H9 (cell line): ENCODE results near the gene SLC37A4. TPM values are rescaled to one million over a fixed set of nuclear protein-coding genes. Genes with fewer than 3 reads are reported as not detected.

Experiments
- DNase-seq: peaks from one replicate; pipeline ENCODE4 v3.0.0-alpha.2; 2017
- H2AFZ ChIP-seq: one replicate; pipeline ENCODE4 v1.6.1; 2013; ENCODE audit warnings: mild to moderate bottlenecking, low read length, control low read depth, moderate library complexity
- H2AK5ac ChIP-seq: 2 replicates; pipeline ENCODE4 v1.6.1; 2013; ENCODE audit warnings: low read length, control low read depth, mixed read lengths; ENCODE audit not compliant: insufficient read length
- H2BK120ac ChIP-seq: one replicate; pipeline ENCODE4 v1.6.1; 2013; ENCODE audit warnings: low read depth, mild to moderate bottlenecking, low read length, control low read depth, inconsistent platforms; ENCODE audit not compliant: poor library complexity, severe bottlenecking
- H2BK12ac ChIP-seq: 2 replicates; pipeline ENCODE4 v1.6.1; 2013; ENCODE audit warnings: low read length, control low read depth, mixed read lengths, low read depth; ENCODE audit not compliant: insufficient read length
- H2BK15ac ChIP-seq: 2 replicates; pipeline ENCODE4 v1.6.1; 2013; ENCODE audit warnings: low read depth, low read length, control low read depth
- H2BK20ac ChIP-seq: one replicate; pipeline ENCODE4 v1.6.1; 2013; ENCODE audit warnings: low read depth, mild to moderate bottlenecking, low read length, control low read depth, inconsistent platforms; ENCODE audit not compliant: poor library complexity, severe bottlenecking
- H2BK5ac ChIP-seq: 2 replicates; pipeline ENCODE4 v1.6.1; 2013; ENCODE audit warnings: low read length, control low read depth, mixed read lengths; ENCODE audit not compliant: insufficient read length
- H3K14ac ChIP-seq: 2 replicates; pipeline ENCODE4 v1.6.1; 2013; ENCODE audit warnings: low read length, control low read depth; ENCODE audit not compliant: insufficient read depth
- H3K18ac ChIP-seq: 2 replicates; pipeline ENCODE4 v1.6.1; 2013; ENCODE audit warnings: low read depth, mild to moderate bottlenecking, mixed read lengths, low read length, control low read depth; ENCODE audit not compliant: insufficient read length
- H3K23ac ChIP-seq: 2 replicates; pipeline ENCODE4 v1.6.1; 2013; ENCODE audit warnings: low read length, control low read depth, mixed read lengths, low read depth; ENCODE audit not compliant: insufficient read length
- H3K23me2 ChIP-seq: 2 replicates; pipeline ENCODE4 v1.6.1; 2013; ENCODE audit warnings: low read depth, mild to moderate bottlenecking, mixed read lengths, low read length, control low read depth; ENCODE audit not compliant: insufficient read length, poor library complexity, severe bottlenecking
- H3K27ac ChIP-seq: 2 replicates; pipeline ENCODE4 v1.5.1; 2013; ENCODE audit warnings: low read length, control low read depth, mixed read lengths, low read depth; ENCODE audit not compliant: insufficient read length
- H3K27me3 ChIP-seq: 2 replicates; pipeline ENCODE4 v1.6.1; 2013; ENCODE audit warnings: low read length, control low read depth, inconsistent platforms; ENCODE audit not compliant: insufficient read depth
- H3K4ac ChIP-seq: 2 replicates; pipeline ENCODE4 v1.6.1; 2013; ENCODE audit warnings: low read depth, mild to moderate bottlenecking, control low read depth, inconsistent platforms, low read length, moderate library complexity
- H3K4me1 ChIP-seq: 2 replicates; pipeline ENCODE4 v1.6.1; 2013; ENCODE audit warnings: low read length, control low read depth, inconsistent platforms; ENCODE audit not compliant: insufficient read depth
- H3K4me2 ChIP-seq: 2 replicates; pipeline ENCODE4 v1.6.1; 2013; ENCODE audit warnings: low read length, control low read depth, mixed read lengths; ENCODE audit not compliant: insufficient read length, insufficient read depth
- H3K56ac ChIP-seq: 2 replicates; pipeline ENCODE4 v1.6.1; 2013; ENCODE audit warnings: low read depth, mild to moderate bottlenecking, mixed read lengths, low read length, control low read depth; ENCODE audit not compliant: insufficient read length
- H3K79me1 ChIP-seq: 2 replicates; pipeline ENCODE4 v1.6.1; 2013; ENCODE audit warnings: low read depth, mild to moderate bottlenecking, moderate library complexity, low read length, control low read depth, inconsistent platforms; ENCODE audit not compliant: insufficient read depth, poor library complexity, severe bottlenecking
- H3K79me2 ChIP-seq: 2 replicates; pipeline ENCODE4 v1.6.1; 2013; ENCODE audit warnings: low read length, control low read depth, inconsistent platforms; ENCODE audit not compliant: insufficient read depth
- H3K9ac ChIP-seq: 2 replicates; pipeline ENCODE4 v1.6.1; 2013; ENCODE audit warnings: low read length, control low read depth, mixed read lengths; ENCODE audit not compliant: insufficient read length; ENCODE audit errors: extremely low read depth
- H3K9me3 ChIP-seq: one replicate; pipeline ENCODE4 v1.6.1; 2013; ENCODE audit warnings: low read depth, low read length, inconsistent platforms; ENCODE audit not compliant: control insufficient read depth
- H3T11ph ChIP-seq: one replicate; pipeline ENCODE4 v1.6.1; 2013; ENCODE audit warnings: mild to moderate bottlenecking, low read length, control low read depth, inconsistent platforms
- H4K20me1 ChIP-seq: one replicate; pipeline ENCODE4 v1.6.1; 2013; ENCODE audit not compliant: control insufficient read depth, insufficient read length, insufficient read depth
- H4K5ac ChIP-seq: 2 replicates; pipeline ENCODE4 v1.6.1; 2013; ENCODE audit warnings: low read depth, mild to moderate bottlenecking, mixed read lengths, low read length, control low read depth; ENCODE audit not compliant: insufficient read length
- H4K8ac ChIP-seq: replicated peaks from 2 replicates; pipeline ENCODE4 v1.6.1; 2013; ENCODE audit warnings: low read length, control low read depth, mixed read lengths, low read depth; ENCODE audit not compliant: insufficient read length
- H4K91ac ChIP-seq: 2 replicates; pipeline ENCODE4 v1.6.1; 2013; ENCODE audit warnings: low read depth, mild to moderate bottlenecking, moderate library complexity, mixed read lengths, low read length, control low read depth; ENCODE audit not compliant: insufficient read length
- H3K27ac Mint-ChIP-seq, 3 experiments: 2 replicates in 2 of 3; 3 replicates in 1 of 3; pipeline ENCODE4 v1.8.0; 2020 to 2021; ENCODE audit warnings: mixed read lengths in 3 of 3, mild to moderate bottlenecking in 1 of 3, moderate library complexity in 1 of 3
- H3K27me3 Mint-ChIP-seq: 2 replicates; pipeline ENCODE4 v1.8.0; 2021; ENCODE audit warnings: low read depth, mild to moderate bottlenecking, moderate library complexity, mixed read lengths
- H3K36me3 Mint-ChIP-seq, 3 experiments: 2 replicates in 2 of 3; 3 replicates in 1 of 3; pipeline ENCODE4 v1.8.0; 2020 to 2021; ENCODE audit warnings: low read depth in 3 of 3, mixed read lengths in 3 of 3; ENCODE audit not compliant: insufficient read depth in 1 of 3
- H3K4me1 Mint-ChIP-seq, 2 experiments: 2 replicates each; pipeline ENCODE4 v1.8.0; 2020; ENCODE audit warnings: mixed read lengths in 2 of 2
- H3K4me3 Mint-ChIP-seq, 2 experiments: 2 replicates in 1 of 2; 3 replicates in 1 of 2; pipeline ENCODE4 v1.8.0; 2020 to 2021; ENCODE audit warnings: mild to moderate bottlenecking in 2 of 2, mixed read lengths in 2 of 2, moderate library complexity in 1 of 2
- H3K9me3 Mint-ChIP-seq, 2 experiments: 2 replicates in 1 of 2; 3 replicates in 1 of 2; pipeline ENCODE4 v1.8.0; 2020; ENCODE audit warnings: mild to moderate bottlenecking in 2 of 2, mixed read lengths in 2 of 2, moderate library complexity in 1 of 2
- CTCF ChIP-seq: fragments of 200-600 bp; sonication (generic); conservative IDR thresholded peaks from 3 replicates; pipeline ENCODE4 v1.8.0; 2021; ENCODE audit warnings: antibody characterized with exemption, mild to moderate bottlenecking
- WGBS: extraction: QIAGEN DNeasy Blood & Tissue Kit; methylation state at CpG from one replicate; pipeline ENCODE4 v1.1.7; 2013; ENCODE audit warnings: missing lambda C conversion rate, low lambda C conversion rate, mixed read lengths; ENCODE audit not compliant: insufficient read length; ENCODE audit errors: extremely low coverage; 5-methylcytosine and 5-hydroxymethylcytosine counted together
- total RNA-seq: library from RNA; stranded (reverse); gene quantifications from 2 replicates; pipeline ENCODE4 v1.2.1, GENCODE V29; 2021

Gene SLC37A4
- total RNA-seq, 1 experiment from 2014 or later = 41.0 TPM

DNA sequence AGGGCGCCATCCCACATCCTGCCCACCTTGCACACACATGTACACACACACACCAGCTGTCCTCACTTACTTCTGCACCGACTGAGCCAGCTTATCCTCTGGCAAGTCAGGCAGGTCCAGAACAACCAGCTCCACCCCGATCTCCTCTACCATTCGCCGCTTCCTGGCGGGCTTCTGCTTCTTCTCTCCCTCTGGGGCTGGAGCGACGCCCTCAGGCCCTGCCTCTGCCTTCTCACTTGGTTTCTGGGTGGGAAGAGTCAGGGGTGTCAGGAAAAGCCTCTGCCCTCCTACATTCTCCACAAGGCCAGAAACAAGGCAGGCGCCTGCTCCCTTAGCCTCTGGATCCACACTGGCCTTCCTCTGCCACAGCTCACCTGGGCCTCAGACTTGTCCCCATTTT is 18.0 kb upstream of the SLC37A4 start:
- DNase-seq = no peak
- Histone ChIP-seq H3K4me2 (no peak overlapping the region), H4K20me1 (no peaks in the 10 kb centered on the region), H2AFZ (no peak overlapping the region), H4K91ac (no peak overlapping the region), H3K27ac (no peak overlapping the region), H2AK5ac (no peak overlapping the region), H3K14ac (no peak overlapping the region), H3K9ac (no peak overlapping the region), H3K9me3 (no peaks in the 10 kb centered on the region), H3K27me3 (no peaks in the 10 kb centered on the region), H4K8ac (no peak overlapping the region), H3K23ac (no peak overlapping the region), H3K4ac (no peak overlapping the region), H3K56ac (no peak overlapping the region), H2BK120ac (no peak overlapping the region), H3K79me1 (no peaks in the 10 kb centered on the region), H2BK20ac (no peak overlapping the region), H2BK12ac (no peak overlapping the region), H2BK15ac (no peak overlapping the region), H4K5ac (no peak overlapping the region), H3K18ac (no peak overlapping the region), H3T11ph (no peak overlapping the region), H3K23me2 (no peaks in the 10 kb centered on the region), H3K79me2 (no peaks in the 10 kb centered on the region), H2BK5ac (no peak overlapping the region), H3K4me1 (no peaks in the 10 kb centered on the region)
- Mint-ChIP-seq H3K4me1 (peaks cover 2 to 13% of the 10 kb centered on the region in 2 experiments; a peak in 3 of 4 replicates), H3K36me3 (peaks cover 71 to 94% (median 83%) of the 10 kb centered on the region in 3 experiments), H3K4me3 (no peak overlapping the region; a peak in 1 of 5 replicates), H3K9me3 (no peaks in the 10 kb centered on the region), H3K27ac (no peak overlapping the region; a peak in 1 of 7 replicates), H3K27me3 (no peaks in the 10 kb centered on the region)
- no peak for TF ChIP-seq CTCF
- WGBS = no CpG with 5 or more reads among the region's 9 CpGs
